AG04449 (cell line): Measurements from ENCODE around the gene GPR176.

ENCODE experiments used
- CTCF ChIA-PET: fragments of 350-600 bp; formaldehyde crosslinking; extraction: SDS; loops from one replicate; lab custom pipeline; 2021; ENCODE audit warnings: antibody characterized with exemption; lab: Yijun Ruan, JAX
- POLR2A ChIA-PET: fragments of 400-600, 350-600 bp; formaldehyde crosslinking; extraction: SDS; loops from one replicate; lab custom pipeline; 2020; ENCODE audit warnings: antibody characterized with exemption, inconsistent platforms; lab: Yijun Ruan, JAX
- DNase-seq: peaks from one replicate; pipeline ENCODE4 v3.0.0-alpha.2; 2010; ENCODE audit warnings: low read depth, low spot score
- H3K4me3 ChIP-seq: 2 replicates; pipeline ENCODE4 v1.5.1; 2011; ENCODE audit warnings: low read depth, mild to moderate bottlenecking, control low read depth, low read length
- TF ChIP-seq, protein P1 (sequence below): IDR thresholded peaks from one replicate; pipeline ENCODE4 v1.5.1; 2011; ENCODE audit warnings: mild to moderate bottlenecking, moderate library complexity, low read length, control low read depth, inconsistent platforms; ENCODE audit not compliant: insufficient read depth; ENCODE audit errors: missing control alignments

The GPR176 gene

DNA sequence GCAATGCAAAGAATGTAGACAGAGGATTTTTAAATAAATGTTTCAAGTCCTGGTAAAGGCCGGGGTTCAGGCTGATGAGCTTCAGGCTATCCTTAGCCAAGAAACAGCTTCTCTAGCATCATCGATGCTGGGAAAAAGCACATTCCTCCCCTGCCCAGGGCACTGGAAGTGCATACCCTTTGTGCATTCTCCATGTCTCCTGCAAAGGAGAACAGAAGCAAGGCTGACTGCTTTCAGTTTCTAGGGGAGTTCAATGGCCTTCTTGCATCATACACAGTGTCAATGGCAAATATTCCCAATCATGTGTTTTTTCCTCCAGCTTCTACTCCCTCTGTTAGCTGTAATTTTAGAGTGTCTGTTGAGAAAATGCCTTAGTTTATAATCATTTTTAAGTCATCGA lies 59.9 kb downstream of the GPR176 start:
- TF ChIP-seq, protein P1, sequence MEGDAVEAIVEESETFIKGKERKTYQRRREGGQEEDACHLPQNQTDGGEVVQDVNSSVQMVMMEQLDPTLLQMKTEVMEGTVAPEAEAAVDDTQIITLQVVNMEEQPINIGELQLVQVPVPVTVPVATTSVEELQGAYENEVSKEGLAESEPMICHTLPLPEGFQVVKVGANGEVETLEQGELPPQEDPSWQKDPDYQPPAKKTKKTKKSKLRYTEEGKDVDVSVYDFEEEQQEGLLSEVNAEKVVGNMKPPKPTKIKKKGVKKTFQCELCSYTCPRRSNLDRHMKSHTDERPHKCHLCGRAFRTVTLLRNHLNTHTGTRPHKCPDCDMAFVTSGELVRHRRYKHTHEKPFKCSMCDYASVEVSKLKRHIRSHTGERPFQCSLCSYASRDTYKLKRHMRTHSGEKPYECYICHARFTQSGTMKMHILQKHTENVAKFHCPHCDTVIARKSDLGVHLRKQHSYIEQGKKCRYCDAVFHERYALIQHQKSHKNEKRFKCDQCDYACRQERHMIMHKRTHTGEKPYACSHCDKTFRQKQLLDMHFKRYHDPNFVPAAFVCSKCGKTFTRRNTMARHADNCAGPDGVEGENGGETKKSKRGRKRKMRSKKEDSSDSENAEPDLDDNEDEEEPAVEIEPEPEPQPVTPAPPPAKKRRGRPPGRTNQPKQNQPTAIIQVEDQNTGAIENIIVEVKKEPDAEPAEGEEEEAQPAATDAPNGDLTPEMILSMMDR = no peak
- no peak overlapping the region for H3K4me3 ChIP-seq
- DNase-seq = no peak
- ChIA-PET CTCF (no interaction called here), POLR2A (no interaction called here)

DNA sequence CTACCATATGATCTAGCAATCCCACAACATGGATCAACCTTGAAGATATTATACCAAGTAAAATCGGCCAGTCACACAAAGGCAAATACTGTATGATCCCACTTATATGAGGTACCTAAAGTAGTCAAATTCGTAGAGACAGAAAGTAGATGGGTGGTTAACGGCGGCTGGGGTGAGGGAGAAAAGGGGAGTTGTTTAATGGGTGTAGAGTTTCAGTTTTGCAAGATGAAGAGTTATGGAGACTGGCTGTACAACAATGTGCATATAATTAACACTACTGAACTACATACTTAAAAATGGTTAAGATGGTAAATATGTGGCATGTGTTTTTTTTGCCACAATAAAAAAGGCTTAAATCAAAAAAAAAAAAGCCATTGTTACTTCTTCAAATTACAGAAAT lies 60.4 kb downstream of the GPR176 start:
- CTCF ChIA-PET = interaction anchor here (1.3 kb wide), 1 partner anchor 13 kb away, joined by 3 read pairs; no protein-coding TSS in a partner anchor
- TF ChIP-seq, protein P1 = no peak
- H3K4me3 ChIP-seq = no peak overlapping the region
- no peak for DNase-seq
- POLR2A ChIA-PET = no interaction called here

DNA sequence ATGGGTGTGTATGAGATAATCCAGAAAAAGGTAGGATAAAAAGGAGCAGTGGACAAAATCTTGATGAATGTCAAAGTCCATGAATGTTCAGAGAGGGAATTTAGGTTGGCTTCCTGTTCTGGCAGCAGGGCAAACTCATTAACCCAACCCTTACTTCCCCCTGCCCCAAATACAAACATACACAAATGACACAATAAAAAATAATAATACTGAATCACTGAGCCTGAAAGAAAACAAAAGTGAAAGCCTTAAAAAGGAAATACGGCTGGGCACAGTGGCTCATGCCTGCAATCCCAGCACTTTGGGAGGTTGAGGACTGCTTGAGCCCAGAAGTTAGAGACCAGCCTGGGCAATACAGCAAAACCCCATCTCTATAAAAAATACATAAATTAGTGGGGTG lies 62.9 kb downstream of the GPR176 start:
- no peak overlapping the region for H3K4me3 ChIP-seq
- CTCF ChIA-PET = interaction anchor here (1.1 kb wide), 1 partner anchor 16 kb away, joined by 4 read pairs; no protein-coding TSS in a partner anchor
- POLR2A ChIA-PET = no interaction called here
- DNase-seq = no peak
- TF ChIP-seq, protein P1 = no peak

DNA sequence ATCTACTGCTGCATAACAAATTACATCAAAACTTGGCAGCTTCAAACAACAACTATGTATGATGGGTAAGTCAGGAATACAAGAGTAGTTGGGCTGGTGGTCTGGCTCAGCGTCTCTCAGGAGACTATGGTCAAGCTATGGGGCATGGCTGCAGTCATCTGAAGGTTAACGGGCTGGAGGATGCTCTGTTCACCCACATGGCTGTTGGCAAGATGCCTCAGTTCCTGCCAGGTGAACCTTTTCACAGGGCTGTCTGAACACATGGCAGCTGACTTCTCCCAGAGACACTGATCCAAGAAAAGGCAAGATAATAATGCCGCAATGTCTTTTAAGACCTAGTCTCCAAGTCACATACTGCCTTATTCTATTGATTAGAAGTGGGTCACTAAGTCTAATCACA lies 63.7 kb downstream of the GPR176 start:
- ChIA-PET POLR2A (no interaction called here), CTCF (interaction anchor here (1.1 kb wide), 1 partner anchor 17 kb away, joined by 4 read pairs; no protein-coding TSS in a partner anchor)
- TF ChIP-seq, protein P1 = no peak
- no peak overlapping the region for H3K4me3 ChIP-seq
- DNase-seq = no peak

DNA sequence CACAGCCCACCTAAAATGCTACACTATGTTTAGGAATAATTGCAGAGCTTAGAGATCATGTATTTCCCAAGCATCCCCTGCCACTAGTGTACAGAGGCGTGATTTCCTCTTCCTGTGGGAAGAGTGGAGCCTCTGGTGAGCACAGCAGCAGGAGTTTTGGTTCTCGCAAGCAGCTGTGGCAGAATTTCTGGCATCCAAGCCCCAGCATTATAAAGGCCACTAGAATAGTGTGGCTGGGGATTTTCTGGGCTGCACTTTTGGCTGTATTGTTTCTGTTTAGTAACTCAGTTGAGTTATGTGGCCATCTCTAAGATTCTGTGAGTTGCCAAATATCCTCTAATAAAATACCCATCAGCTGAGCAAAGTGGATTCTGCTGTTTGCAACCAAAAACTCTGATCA lies 64.7 kb downstream of the GPR176 start:
- ChIA-PET CTCF (interaction anchor here (1.0 kb wide), 1 partner anchor 8 kb away, joined by 3 read pairs; no protein-coding TSS in a partner anchor), POLR2A (no interaction called here)
- no peak for DNase-seq
- TF ChIP-seq, protein P1 = no peak
- no peak overlapping the region for H3K4me3 ChIP-seq

DNA sequence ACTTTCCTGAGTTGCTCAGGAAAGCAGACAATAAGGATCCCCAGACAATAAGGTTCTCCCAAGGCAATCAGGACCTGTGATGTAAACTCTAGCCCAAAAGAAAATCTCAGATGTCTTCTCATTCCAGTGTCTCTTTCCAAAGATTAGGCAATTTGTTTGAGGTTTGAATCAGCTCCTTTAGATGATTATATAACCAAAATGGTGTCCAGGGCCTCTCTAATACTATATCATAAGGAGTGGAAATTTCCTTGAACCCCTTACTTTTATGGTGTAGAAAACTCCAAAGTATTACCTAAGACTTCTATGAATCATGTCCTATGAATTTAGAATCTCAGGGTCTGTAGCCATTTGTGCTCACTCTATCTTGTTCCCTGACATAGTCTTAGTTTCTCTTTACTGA lies 65.9 kb downstream of the GPR176 start:
- POLR2A ChIA-PET = no interaction called here
- TF ChIP-seq, protein P1 = no peak
- H3K4me3 ChIP-seq = no peak overlapping the region
- CTCF ChIA-PET = interaction anchor here (1.0 kb wide), 1 partner anchor 9 kb away, joined by 3 read pairs; no protein-coding TSS in a partner anchor
- DNase-seq = no peak
